K562 (cell line): ENCODE data around the gene TPSAB1. TPM values are rescaled to one million over a fixed set of nuclear protein-coding genes. Genes with fewer than 3 reads are reported as not detected.

Experiments used
- ATAC-seq: fragments of 200-7000 bp; cut with Tn5 transposase; 3 replicates; pipeline ENCODE4 v1.9.1; 2020; ENCODE audit warnings: moderate library complexity
- BruUV-seq: library from RNA; stranded (reverse); fragments of 400-500 nt; replicated peaks from 2 replicates; lab custom pipeline; 2021; lab: Mats Ljungman, UMichigan
- CTCF ChIA-PET: fragments of 300-600 bp; formaldehyde crosslinking; extraction: SDS; loops from one replicate; lab custom pipeline; 2021; ENCODE audit warnings: low intra/inter-chr PET ratio; lab: Yijun Ruan, JAX
- POLR2A ChIA-PET: fragments of 300-600, 350-650 bp; sonication (Branson Sonifier 250); formaldehyde crosslinking; extraction: SDS; loops from one replicate; lab custom pipeline; 2021; ENCODE audit warnings: antibody characterized with exemption, inconsistent platforms; lab: Yijun Ruan, JAX
- DNase-seq, 4 experiments: peaks; one replicate each; pipeline versions ENCODE4 v3.0.0 to v3.0.0-alpha.2; 2011 to 2018; ENCODE audit warnings: low spot score in 3 of 4, mixed read lengths in 3 of 4; ENCODE audit errors: extremely low read depth in 1 of 4
- FAIRE-seq: peaks from 2 replicates; lab custom pipeline; 2011; peaks lifted over from hg19 to GRCh38; lab: Jason Lieb, UNC
- H2AFZ ChIP-seq: 2 replicates; pipeline ENCODE4 v1.6.0; 2011; ENCODE audit warnings: low read depth, low read length, control low read depth, inconsistent platforms
- H3K27ac ChIP-seq: fragments of 200-600 bp; 3 replicates; pipeline ENCODE4 v1.8.0; 2011; ENCODE audit warnings: low read depth, mild to moderate bottlenecking, control low read depth, inconsistent platforms, low read length, moderate library complexity, mixed read lengths; ENCODE audit errors: extremely low read depth
- H3K27me3 ChIP-seq, 2 experiments: fragments of 300-600 bp in 1 of 2; 2 replicates in 1 of 2; 3 replicates in 1 of 2; pipeline versions ENCODE4 v1.6.0 to v1.8.0; 2011; ENCODE audit warnings: inconsistent platforms in 2 of 2, low read length in 2 of 2, mild to moderate bottlenecking in 1 of 2, mixed read lengths in 1 of 2, moderate library complexity in 1 of 2; ENCODE audit not compliant: control insufficient read depth in 2 of 2, insufficient read depth in 2 of 2
- H3K36me3 ChIP-seq: fragments of 300-600 bp; 3 replicates; pipeline ENCODE4 v1.8.0; 2011; ENCODE audit warnings: mild to moderate bottlenecking, low read length, inconsistent platforms; ENCODE audit not compliant: control insufficient read depth, insufficient read depth
- H3K4me1 ChIP-seq, 2 experiments: fragments of 200-600 bp in 1 of 2; replicated peaks in 1 of 2; 2 replicates in 1 of 2; 3 replicates in 1 of 2; pipeline versions ENCODE4 v1.5.1 to v1.8.0; 2011; ENCODE audit warnings: inconsistent platforms in 2 of 2, low read length in 2 of 2, mild to moderate bottlenecking in 1 of 2, mixed read lengths in 1 of 2, moderate library complexity in 1 of 2; ENCODE audit not compliant: control insufficient read depth in 2 of 2, insufficient read depth in 2 of 2
- H3K4me2 ChIP-seq: 2 replicates; pipeline ENCODE4 v1.6.1; 2011; ENCODE audit warnings: low read length, control low read depth, inconsistent platforms, mixed read lengths; ENCODE audit not compliant: insufficient read depth
- H3K4me3 ChIP-seq: fragments of 200-600 bp; sonication (generic), shearing (Covaris generic); 2 replicates; pipeline ENCODE4 v1.5.1; 2016; ENCODE audit warnings: control low read depth, inconsistent platforms
- H3K79me2 ChIP-seq: fragments of 200-600 bp; 3 replicates; pipeline ENCODE4 v1.8.0; 2011; ENCODE audit warnings: low read length, inconsistent platforms; ENCODE audit not compliant: control insufficient read depth, insufficient read depth
- H3K9ac ChIP-seq, 2 experiments: 2 replicates each; pipeline versions ENCODE4 v1.6.0 to v1.6.1; 2011; ENCODE audit warnings: low read depth in 2 of 2, low read length in 2 of 2, control low read depth in 1 of 2, inconsistent platforms in 1 of 2, mild to moderate bottlenecking in 1 of 2, mixed read lengths in 1 of 2; ENCODE audit not compliant: insufficient read depth in 1 of 2
- H3K9me1 ChIP-seq: one replicate; pipeline ENCODE4 v1.6.0; 2011; ENCODE audit warnings: inconsistent platforms, mild to moderate bottlenecking, low read length, moderate library complexity; ENCODE audit not compliant: control insufficient read depth, insufficient read depth
- H3K9me3 ChIP-seq: replicated peaks from 2 replicates; pipeline ENCODE4 v1.5.1; 2011; ENCODE audit warnings: low read depth, low read length, inconsistent platforms; ENCODE audit not compliant: control insufficient read depth, insufficient read depth
- H4K20me1 ChIP-seq: replicated peaks from 2 replicates; pipeline ENCODE4 v1.6.1; 2011; ENCODE audit warnings: low read length, inconsistent platforms, mixed read lengths; ENCODE audit not compliant: control insufficient read depth, insufficient read depth
- CREM ChIP-seq: IDR thresholded peaks from 2 replicates; pipeline ENCODE4 v1.6.1; 2014; ENCODE audit warnings: antibody characterized with exemption, low read depth
- EGR1 ChIP-seq: fragments of 450-650 bp; conservative IDR thresholded peaks from 2 replicates; pipeline ENCODE4 v1.6.1; 2017; ENCODE audit warnings: mild to moderate bottlenecking
- ILF3 ChIP-seq: fragments of 450-650 bp; IDR thresholded peaks from 2 replicates; pipeline ENCODE4 v1.6.1; 2018; ENCODE audit warnings: antibody characterized with exemption, mild to moderate bottlenecking, moderate library complexity, borderline replicate concordance
- MAFG ChIP-seq: fragments of 450-650 bp; conservative IDR thresholded peaks from 2 replicates; pipeline ENCODE4 v1.6.1; 2016; ENCODE audit warnings: missing genetic modification characterization, missing compliant biosample characterization
- NCOA1 ChIP-seq: fragments of 450-650 bp; IDR thresholded peaks from 2 replicates; pipeline ENCODE4 v1.6.1; 2016; ENCODE audit warnings: low read depth
- NFYB ChIP-seq: IDR thresholded peaks from 2 replicates; pipeline ENCODE4 v1.6.1; 2011; ENCODE audit warnings: mild to moderate bottlenecking, moderate library complexity; ENCODE audit not compliant: insufficient read length; ENCODE audit errors: extremely low read depth
- SOX6 ChIP-seq: fragments of 450-650 bp; IDR thresholded peaks from 2 replicates; pipeline ENCODE4 v1.6.1; 2014; ENCODE audit warnings: mild to moderate bottlenecking
- TAF15 ChIP-seq: fragments of 200-400 bp; formaldehyde crosslinking; IDR thresholded peaks from 2 replicates; pipeline ENCODE4 v1.6.1; 2017; ENCODE audit warnings: mild to moderate bottlenecking, low read depth, low read length, moderate library complexity
- ZNF184 ChIP-seq: sonication (generic); formaldehyde crosslinking; IDR thresholded peaks from 2 replicates; pipeline ENCODE4 v1.5.0; 2020; ENCODE audit warnings: missing genetic modification reagents
- ZNF316 ChIP-seq: fragments of 450-650 bp; IDR thresholded peaks from 2 replicates; pipeline ENCODE4 v1.6.1; 2016
- WGBS: fragments of 100-300 bp; shearing (Covaris generic); methylation state at CpG from one replicate; pipeline ENCODE4 v1.1.6; 2016; ENCODE audit warnings: low coverage, mixed read lengths; ENCODE audit not compliant: insufficient coverage; ENCODE audit errors: missing lambda C conversion rate; 5-methylcytosine and 5-hydroxymethylcytosine counted together
- in situ Hi-C: fragments of 300-500 bp; cut with MboI; formaldehyde crosslinking; loops from 4 replicates; pipeline ENCODE4 v1.15.0; 2018; ENCODE audit warnings: inconsistent platforms, mixed read lengths
- intact Hi-C: fragments of 100-400 bp; cut with micrococcal nuclease; formaldehyde crosslinking; loops from 2 replicates; pipeline ENCODE4 v1.14.2; 2022
- polyA plus RNA-seq, 8 experiments: library from polyadenylated mRNA; depleted of rRNA in 4 of 8; stranded (reverse) in 5 of 8; unstranded in 3 of 8; fragments of >200 nt; fragmentation: Nextera tagmentation in 2 of 8; fragmentation: Illumina TruSeq in 1 of 8; extraction: Ambion mirVana in 2 of 8; extraction: Trizol in 1 of 8; gene quantifications; 2 replicates each; pipeline versions ENCODE4 v1.2.1 to v1.2.3, GENCODE V29; 2011 to 2014; ENCODE audit warnings: inconsistent platforms in 1 of 8, missing spikeins in 1 of 8
- total RNA-seq, 7 experiments: library from RNA; depleted of rRNA in 6 of 7; stranded (reverse); fragments of >200 nt in 6 of 7; fragmentation: Illumina TruSeq in 2 of 7; extraction: Trizol in 2 of 7; gene quantifications; 2 replicates each; pipeline versions ENCODE4 v1.2.1 to v1.2.3, GENCODE V29; 2011 to 2021; ENCODE audit warnings: low replicate concordance in 1 of 7
- TF ChIP-seq, protein P1 (sequence below): fragments of 450-650 bp; IDR thresholded peaks from 2 replicates; pipeline ENCODE4 v1.6.1; 2014; ENCODE audit warnings: low read depth, mild to moderate bottlenecking, moderate library complexity, borderline replicate concordance
- TF ChIP-seq, protein P2 (sequence below): fragments of 250-450 bp; sonication (Bioruptor Pico); IDR thresholded peaks from 2 replicates; pipeline ENCODE4 v1.8.0; 2022; ENCODE audit warnings: inconsistent platforms, mild to moderate bottlenecking, moderate library complexity, borderline replicate concordance
- TF ChIP-seq, protein P3 (sequence below): sonication (generic); formaldehyde crosslinking; IDR thresholded peaks from 2 replicates; pipeline ENCODE4 v1.8.0; 2022; ENCODE audit warnings: mild to moderate bottlenecking, missing genetic modification reagents, borderline replicate concordance

TPSAB1 gene
- total and polyA plus RNA-seq, 9 of the 15 experiments (the other 6 are each of a cell fraction or from before 2014, with no cell fraction given), result not detected

DNA sequence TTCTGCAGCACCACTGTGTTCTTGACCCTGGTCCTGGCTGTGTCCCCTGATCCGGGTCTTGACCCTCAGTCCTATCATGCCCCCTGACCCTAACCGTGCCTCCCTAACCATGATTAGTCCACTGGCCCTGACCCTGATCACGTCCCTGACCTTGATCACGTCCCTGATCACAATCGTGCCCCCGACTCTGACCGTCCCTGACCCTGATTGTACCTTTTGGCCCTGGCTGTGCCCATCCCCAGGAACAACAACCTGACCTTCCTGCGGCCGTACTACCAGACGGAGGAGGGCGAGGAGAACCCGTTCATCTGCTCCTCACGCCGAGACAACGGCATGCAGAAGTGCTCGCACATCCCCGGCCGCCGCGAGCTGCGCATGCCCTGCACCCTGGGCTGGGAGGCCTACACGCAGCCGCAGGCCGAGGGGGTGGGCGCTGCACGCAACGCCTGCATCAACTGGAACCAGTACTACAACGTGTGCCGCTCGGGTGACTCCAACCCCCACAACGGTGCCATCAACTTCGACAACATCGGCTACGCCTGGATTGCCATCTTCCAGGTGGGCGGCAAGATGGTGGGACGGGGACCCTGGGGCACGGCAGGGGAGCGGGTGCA is 40.4 kb upstream of the TPSAB1 start:
- CTCF ChIA-PET, result no interaction called here

More for the DNA sequence above, 40.4 kb upstream of the TPSAB1 start:
- Histone ChIP-seq H3K4me1 (peaks cover 0 to 48% of the 10 kb centered on the region in 2 experiments; a peak in 2 of 5 replicates), H3K9me3 (no peaks in the 10 kb centered on the region), H3K9ac (no peak overlapping the region), H3K79me2 (no peaks in the 10 kb centered on the region), H3K4me3 (no peak overlapping the region), H4K20me1 (no peaks in the 10 kb centered on the region; the same call in 1 of the 2 replicates), H3K27ac (no peak overlapping the region), H3K27me3 (peaks cover 11 to 43% of the 10 kb centered on the region in 2 experiments; a peak in 4 of 5 replicates), H2AFZ (no peak overlapping the region), H3K9me1 (no peaks in the 10 kb centered on the region), H3K4me2 (no peak overlapping the region), H3K36me3 (no peaks in the 10 kb centered on the region)
- no peak for TF ChIP-seq CREM
- no peak for TF ChIP-seq TAF15
- TF ChIP-seq SOX6, result no peak
- TF ChIP-seq, protein P1, sequence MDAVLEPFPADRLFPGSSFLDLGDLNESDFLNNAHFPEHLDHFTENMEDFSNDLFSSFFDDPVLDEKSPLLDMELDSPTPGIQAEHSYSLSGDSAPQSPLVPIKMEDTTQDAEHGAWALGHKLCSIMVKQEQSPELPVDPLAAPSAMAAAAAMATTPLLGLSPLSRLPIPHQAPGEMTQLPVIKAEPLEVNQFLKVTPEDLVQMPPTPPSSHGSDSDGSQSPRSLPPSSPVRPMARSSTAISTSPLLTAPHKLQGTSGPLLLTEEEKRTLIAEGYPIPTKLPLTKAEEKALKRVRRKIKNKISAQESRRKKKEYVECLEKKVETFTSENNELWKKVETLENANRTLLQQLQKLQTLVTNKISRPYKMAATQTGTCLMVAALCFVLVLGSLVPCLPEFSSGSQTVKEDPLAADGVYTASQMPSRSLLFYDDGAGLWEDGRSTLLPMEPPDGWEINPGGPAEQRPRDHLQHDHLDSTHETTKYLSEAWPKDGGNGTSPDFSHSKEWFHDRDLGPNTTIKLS, result no peak
- TF ChIP-seq NFYB, result no peak
- no peak for TF ChIP-seq EGR1
- no peak for TF ChIP-seq MAFG
- no peak for TF ChIP-seq NCOA1
- no peak for TF ChIP-seq ZNF316
- TF ChIP-seq, protein P2, sequence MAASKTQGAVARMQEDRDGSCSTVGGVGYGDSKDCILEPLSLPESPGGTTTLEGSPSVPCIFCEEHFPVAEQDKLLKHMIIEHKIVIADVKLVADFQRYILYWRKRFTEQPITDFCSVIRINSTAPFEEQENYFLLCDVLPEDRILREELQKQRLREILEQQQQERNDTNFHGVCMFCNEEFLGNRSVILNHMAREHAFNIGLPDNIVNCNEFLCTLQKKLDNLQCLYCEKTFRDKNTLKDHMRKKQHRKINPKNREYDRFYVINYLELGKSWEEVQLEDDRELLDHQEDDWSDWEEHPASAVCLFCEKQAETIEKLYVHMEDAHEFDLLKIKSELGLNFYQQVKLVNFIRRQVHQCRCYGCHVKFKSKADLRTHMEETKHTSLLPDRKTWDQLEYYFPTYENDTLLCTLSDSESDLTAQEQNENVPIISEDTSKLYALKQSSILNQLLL (CRISPR knock-in tag), result no peak
- no peak for TF ChIP-seq ZNF184 (CRISPR knock-in tag)
- TF ChIP-seq ILF3, result no peak
- TF ChIP-seq, protein P3, sequence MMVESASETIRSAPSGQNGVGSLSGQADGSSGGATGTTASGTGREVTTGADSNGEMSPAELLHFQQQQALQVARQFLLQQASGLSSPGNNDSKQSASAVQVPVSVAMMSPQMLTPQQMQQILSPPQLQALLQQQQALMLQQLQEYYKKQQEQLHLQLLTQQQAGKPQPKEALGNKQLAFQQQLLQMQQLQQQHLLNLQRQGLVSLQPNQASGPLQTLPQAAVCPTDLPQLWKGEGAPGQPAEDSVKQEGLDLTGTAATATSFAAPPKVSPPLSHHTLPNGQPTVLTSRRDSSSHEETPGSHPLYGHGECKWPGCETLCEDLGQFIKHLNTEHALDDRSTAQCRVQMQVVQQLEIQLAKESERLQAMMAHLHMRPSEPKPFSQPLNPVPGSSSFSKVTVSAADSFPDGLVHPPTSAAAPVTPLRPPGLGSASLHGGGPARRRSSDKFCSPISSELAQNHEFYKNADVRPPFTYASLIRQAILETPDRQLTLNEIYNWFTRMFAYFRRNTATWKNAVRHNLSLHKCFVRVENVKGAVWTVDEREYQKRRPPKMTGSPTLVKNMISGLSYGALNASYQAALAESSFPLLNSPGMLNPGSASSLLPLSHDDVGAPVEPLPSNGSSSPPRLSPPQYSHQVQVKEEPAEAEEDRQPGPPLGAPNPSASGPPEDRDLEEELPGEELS (CRISPR knock-in tag), result no peak
- in situ Hi-C loops (no loop called here), intact Hi-C loops (no loop called here)
- POLR2A ChIA-PET, result interaction anchor here (1.4 kb wide), 1 partner anchor 91 kb away, joined by 3 read pairs; no protein-coding TSS in a partner anchor
- DNase-seq (no peak), ATAC-seq (no peak), FAIRE-seq (no peak)
- no TSS peak for BruUV-seq
- WGBS, result 65% methylated on average over 27 of the region's 38 CpGs
